A549 (cell line): Measurements from ENCODE around the gene EEFSEC. TPM values are rescaled to one million over a fixed set of nuclear protein-coding genes. Genes with fewer than 3 reads are reported as not detected.

Source experiments
- ATAC-seq, 2 experiments: fragments of 200-7000 bp in 1 of 2; fragments of >200 bp in 1 of 2; cut with Nextera tagmentation in 1 of 2; cut with Tn5 transposase in 1 of 2; 3 replicates each; pipeline versions ENCODE4 v1.8.0 to v1.9.1; 2018 to 2020; ENCODE audit warnings: mild to moderate bottlenecking in 1 of 2, moderate library complexity in 1 of 2
- CTCF ChIA-PET: fragments of 300-600 bp; sonication (Branson Sonifier 250); formaldehyde crosslinking; extraction: SDS; loops from one replicate; lab custom pipeline; 2021; ENCODE audit warnings: antibody characterized with exemption, inconsistent platforms; lab: Yijun Ruan, JAX
- POLR2A ChIA-PET: fragments of 350-600 bp; formaldehyde crosslinking; extraction: SDS; loops from one replicate; lab custom pipeline; 2021; ENCODE audit warnings: antibody characterized with exemption, inconsistent platforms; lab: Yijun Ruan, JAX
- DNase-seq, 2 experiments: peaks; one replicate each; pipeline versions ENCODE4 v3.0.0 to v3.0.0-alpha.2; 2011 to 2016; ENCODE audit warnings: low read depth in 1 of 2, low spot score in 1 of 2
- FAIRE-seq: peaks from 2 replicates; lab custom pipeline; 2011; peaks lifted over from hg19 to GRCh38; lab: Jason Lieb, UNC
- H3K27ac ChIP-seq, 2 experiments: fragments of >200 bp; sonication (Bioruptor Twin); formaldehyde crosslinking; 3 replicates each; pipeline ENCODE4 v1.5.1; 2016 to 2017
- H3K4me1 ChIP-seq: fragments of >200 bp; sonication (Bioruptor Twin); formaldehyde crosslinking; 3 replicates; pipeline ENCODE4 v1.6.1; 2016
- H3K4me2 ChIP-seq: fragments of >200 bp; sonication (Bioruptor Twin); formaldehyde crosslinking; 3 replicates; pipeline ENCODE4 v1.6.1; 2016
- H3K4me3 ChIP-seq: fragments of >200 bp; sonication (Bioruptor Twin); formaldehyde crosslinking; 3 replicates; pipeline ENCODE4 v1.5.1; 2016
- H3K9me3 ChIP-seq: fragments of >200 bp; sonication (Bioruptor Twin); formaldehyde crosslinking; 3 replicates; pipeline ENCODE4 v1.6.1; 2016
- CBX2 ChIP-seq: fragments of 200-600 bp; sonication (generic); IDR thresholded peaks from 2 replicates; pipeline ENCODE4 v1.6.1; 2016; ENCODE audit warnings: low read depth, mild to moderate bottlenecking, borderline replicate concordance
- CBX8 ChIP-seq: fragments of 200-600 bp; sonication (generic); IDR thresholded peaks from 2 replicates; pipeline ENCODE4 v1.6.1; 2016
- CHD4 ChIP-seq: fragments of 200-600 bp; sonication (generic); IDR thresholded peaks from 2 replicates; pipeline ENCODE4 v1.6.1; 2016; ENCODE audit warnings: antibody characterized with exemption, mild to moderate bottlenecking, borderline replicate concordance
- EHMT2 ChIP-seq: fragments of 200-600 bp; sonication (generic); IDR thresholded peaks from 2 replicates; pipeline ENCODE4 v1.6.1; 2016; ENCODE audit warnings: antibody characterized with exemption, low read depth, mild to moderate bottlenecking, moderate library complexity
- EP300 ChIP-seq, 2 experiments: fragments of >200 bp; sonication (Bioruptor Twin); formaldehyde crosslinking; IDR thresholded peaks; 2 replicates in 1 of 2; 3 replicates in 1 of 2; pipeline ENCODE4 v1.6.1; 2016 to 2017
- HDAC2 ChIP-seq: fragments of 200-600 bp; sonication (generic); IDR thresholded peaks from 2 replicates; pipeline ENCODE4 v1.6.1; 2016
- HEYL ChIP-seq: fragments of 250-450 bp; sonication (Bioruptor Pico); IDR thresholded peaks from 2 replicates; pipeline ENCODE4 v1.8.0; 2021; ENCODE audit warnings: mild to moderate bottlenecking, moderate library complexity
- HOXB13 ChIP-seq: fragments of 250-450 bp; sonication (Bioruptor Pico); IDR thresholded peaks from 2 replicates; pipeline ENCODE4 v1.5.0; 2020; ENCODE audit warnings: low read depth, mild to moderate bottlenecking, moderate library complexity
- JUN ChIP-seq, 2 experiments: fragments of >200 bp; sonication (Bioruptor Twin); formaldehyde crosslinking; IDR thresholded peaks; 2 replicates in 1 of 2; 3 replicates in 1 of 2; pipeline ENCODE4 v1.6.1; 2016 to 2017
- JUNB ChIP-seq: fragments of >200 bp; sonication (Bioruptor Twin); formaldehyde crosslinking; IDR thresholded peaks from 2 replicates; pipeline ENCODE4 v1.6.1; 2016
- MAFK ChIP-seq: fragments of 450-650 bp; IDR thresholded peaks from 2 replicates; pipeline ENCODE4 v1.6.1; 2014; ENCODE audit not compliant: partially characterized antibody
- MYC ChIP-seq: IDR thresholded peaks from 2 replicates; pipeline ENCODE4 v1.6.1; 2012; ENCODE audit warnings: mild to moderate bottlenecking, inconsistent platforms, low read length, improper control_type of control experiment, borderline replicate concordance
- NFE2L2 ChIP-seq: fragments of 150-350 bp; conservative IDR thresholded peaks from 2 replicates; pipeline ENCODE4 v1.6.1; 2014; ENCODE audit warnings: low read length
- POLR2A ChIP-seq: IDR thresholded peaks from 2 replicates; pipeline ENCODE4 v1.6.1; 2012; ENCODE audit warnings: mild to moderate bottlenecking, low read length
- REST ChIP-seq: fragments of 200-600 bp; sonication (generic); IDR thresholded peaks from 2 replicates; pipeline ENCODE4 v1.6.1; 2016; ENCODE audit warnings: antibody characterized with exemption, mild to moderate bottlenecking, moderate library complexity
- RFX5 ChIP-seq: fragments of 450-650 bp; IDR thresholded peaks from 2 replicates; pipeline ENCODE4 v1.7.1; 2014; ENCODE audit warnings: antibody characterized with exemption, mild to moderate bottlenecking, moderate library complexity
- SMC3 ChIP-seq: fragments of >200 bp; sonication (Bioruptor Twin); formaldehyde crosslinking; IDR thresholded peaks from 3 replicates; pipeline ENCODE4 v1.6.1; 2018; ENCODE audit warnings: inconsistent platforms
- USF2 ChIP-seq: fragments of 450-650 bp; IDR thresholded peaks from 2 replicates; pipeline ENCODE4 v1.6.1; 2014; ENCODE audit warnings: antibody characterized with exemption
- WGBS: methylation state at CpG from one replicate; pipeline ENCODE4 v1.1.6; 2017; ENCODE audit errors: missing lambda C conversion rate; 5-methylcytosine and 5-hydroxymethylcytosine counted together
- polyA plus RNA-seq, 4 experiments: library from polyadenylated mRNA; depleted of rRNA in 3 of 4; stranded (reverse); fragments of >200 nt; fragmentation: RNase III in 1 of 4; extraction: RNeasy Plus Mini Kit Qiagen cat#74134 plus additional on column Dnase treatment in 1 of 4; gene quantifications; 2 replicates in 3 of 4; 3 replicates in 1 of 4; pipeline ENCODE4 v1.2.3, GENCODE V29; 2011 to 2017
- TF ChIP-seq, protein P1 (sequence below): fragments of >200 bp; sonication (Bioruptor Twin); formaldehyde crosslinking; IDR thresholded peaks from 3 replicates; pipeline ENCODE4 v1.6.1; 2016
- TF ChIP-seq, protein P2 (sequence below): fragments of 250-450 bp; sonication (Bioruptor Pico); IDR thresholded peaks from 2 replicates; pipeline ENCODE4 v1.5.0; 2020; ENCODE audit warnings: low read depth, mild to moderate bottlenecking, moderate library complexity
- TF ChIP-seq, protein P3 (sequence below): fragments of 250-450 bp; sonication (Bioruptor Pico); IDR thresholded peaks from 2 replicates; pipeline ENCODE4 v1.5.0; 2021; ENCODE audit warnings: mild to moderate bottlenecking, moderate library complexity, borderline replicate concordance
- TF ChIP-seq, protein P4 (sequence below): IDR thresholded peaks from 2 replicates; pipeline ENCODE4 v1.6.1; 2012

Gene EEFSEC
- polyA plus RNA-seq, 2 of the 4 experiments (the other 2 are of a cell fraction) = 6.9 to 7.3 TPM

DNA sequence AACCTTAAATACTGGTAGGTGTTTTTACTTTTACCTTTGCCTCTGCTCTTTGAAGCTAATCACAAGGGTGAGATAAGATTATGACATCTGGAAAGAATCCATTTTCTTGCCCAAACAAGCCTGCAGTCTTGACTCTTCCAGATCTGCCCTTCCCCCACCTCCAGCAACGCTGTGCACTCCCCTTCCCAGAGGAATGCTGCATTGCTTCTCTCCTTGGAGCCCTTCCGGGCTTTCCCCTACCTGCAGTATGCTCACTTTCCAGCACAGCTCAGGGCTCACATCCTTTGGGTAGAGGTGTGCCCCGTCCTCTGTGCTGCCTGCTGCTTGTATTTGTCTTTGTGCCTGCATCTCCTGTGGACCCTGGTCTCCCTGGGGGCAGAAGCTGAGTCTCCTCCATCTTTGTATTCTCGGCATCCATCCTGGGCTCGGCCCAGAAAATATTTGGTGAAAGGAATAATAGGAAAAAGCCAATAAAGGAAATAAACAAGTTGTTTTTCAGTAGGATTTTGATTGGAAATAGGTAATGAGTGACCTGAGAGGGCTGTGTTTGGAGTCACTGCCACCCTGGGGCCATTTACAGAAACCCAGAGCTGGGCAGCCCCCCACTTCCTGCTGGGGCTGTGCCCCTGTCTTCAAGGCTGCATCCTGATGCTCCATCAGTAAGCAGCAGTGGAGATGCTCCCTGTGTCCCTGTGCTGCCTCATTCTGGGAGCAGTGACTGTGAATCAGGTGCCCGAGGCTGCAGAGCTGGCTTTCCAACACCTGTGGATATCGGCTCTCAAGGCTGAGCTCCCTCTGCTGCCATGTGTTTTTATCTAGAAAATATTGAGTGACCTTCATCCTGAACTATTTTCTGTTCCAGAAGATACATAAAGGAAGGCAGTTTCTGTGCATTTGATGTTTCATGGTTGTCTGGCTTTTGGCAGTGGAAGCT lies 117.5 kb downstream of the EEFSEC start:
- Histone ChIP-seq H3K4me3 (no peak overlapping the region), H3K4me1 (no peaks in the 10 kb centered on the region), H3K27ac (no peak overlapping the region), H3K4me2 (no peak overlapping the region), H3K9me3 (no peaks in the 10 kb centered on the region)
- DNase-seq = no peak
- ATAC-seq = no peak
- TF ChIP-seq CBX8 (no peak), RFX5 (no peak), HOXB13 (no peak), CBX2 (no peak), EP300 (IDR thresholded peaks at IDR 0.05) (no peak), HDAC2 (no peak), USF2 (no peak), POLR2A (no peak), SMC3 (no peak), JUN (IDR thresholded peaks at IDR 0.05) (no peak), EHMT2 (no peak), MYC (no peak), NFE2L2 (no peak), MAFK (no peak)
- TF ChIP-seq, protein P1, sequence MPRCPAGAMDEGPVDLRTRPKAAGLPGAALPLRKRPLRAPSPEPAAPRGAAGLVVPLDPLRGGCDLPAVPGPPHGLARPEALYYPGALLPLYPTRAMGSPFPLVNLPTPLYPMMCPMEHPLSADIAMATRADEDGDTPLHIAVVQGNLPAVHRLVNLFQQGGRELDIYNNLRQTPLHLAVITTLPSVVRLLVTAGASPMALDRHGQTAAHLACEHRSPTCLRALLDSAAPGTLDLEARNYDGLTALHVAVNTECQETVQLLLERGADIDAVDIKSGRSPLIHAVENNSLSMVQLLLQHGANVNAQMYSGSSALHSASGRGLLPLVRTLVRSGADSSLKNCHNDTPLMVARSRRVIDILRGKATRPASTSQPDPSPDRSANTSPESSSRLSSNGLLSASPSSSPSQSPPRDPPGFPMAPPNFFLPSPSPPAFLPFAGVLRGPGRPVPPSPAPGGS = no peak
- TF ChIP-seq, protein P2, sequence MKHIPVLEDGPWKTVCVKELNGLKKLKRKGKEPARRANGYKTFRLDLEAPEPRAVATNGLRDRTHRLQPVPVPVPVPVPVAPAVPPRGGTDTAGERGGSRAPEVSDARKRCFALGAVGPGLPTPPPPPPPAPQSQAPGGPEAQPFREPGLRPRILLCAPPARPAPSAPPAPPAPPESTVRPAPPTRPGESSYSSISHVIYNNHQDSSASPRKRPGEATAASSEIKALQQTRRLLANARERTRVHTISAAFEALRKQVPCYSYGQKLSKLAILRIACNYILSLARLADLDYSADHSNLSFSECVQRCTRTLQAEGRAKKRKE (CRISPR knock-in tag) = no peak
- ChIA-PET POLR2A (no interaction called here), CTCF (interaction anchor here (1.2 kb wide), 1 partner anchor 36 kb away, joined by 4 read pairs; no protein-coding TSS in a partner anchor)
- FAIRE-seq = no peak
- WGBS = 74% methylated on average over 7 of the region's 7 CpGs

DNA sequence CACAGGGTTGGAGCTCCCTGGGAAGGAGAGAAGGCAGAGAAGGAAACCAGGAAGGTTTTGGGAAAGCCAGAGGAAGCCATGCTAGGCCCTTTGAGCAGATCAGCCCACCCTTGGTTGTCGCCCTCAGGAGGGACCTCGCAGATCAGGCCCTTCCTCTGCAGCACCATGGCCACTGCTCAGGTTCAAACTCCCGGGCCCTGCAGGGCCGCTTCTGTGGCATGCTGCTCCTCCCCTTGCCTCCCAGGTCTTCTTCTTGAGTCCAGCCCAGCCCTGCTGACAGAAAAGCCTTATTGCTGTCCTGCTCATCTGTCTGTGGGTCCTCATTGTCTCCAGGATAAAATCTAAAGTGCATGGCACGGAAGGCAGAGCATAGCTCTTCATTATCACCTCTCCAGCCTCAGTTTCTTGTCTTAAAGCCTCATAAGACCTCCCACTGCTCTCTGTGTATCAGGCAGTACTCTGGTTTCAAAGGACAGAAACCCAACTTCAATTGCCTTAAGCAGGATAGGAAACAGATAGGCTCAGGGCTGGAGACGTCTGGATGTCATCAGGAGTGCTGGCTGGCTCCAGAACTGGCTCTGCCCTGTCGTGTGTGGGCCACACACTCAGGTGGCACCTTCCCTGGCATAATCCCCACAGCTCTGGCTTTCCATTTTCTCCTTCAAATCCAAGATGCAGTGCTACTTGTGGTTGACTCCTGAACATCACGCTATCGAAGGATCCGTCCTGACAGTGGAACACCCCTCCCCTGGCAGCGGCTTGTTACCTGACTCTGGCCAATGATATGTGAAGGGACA lies 118.5 kb downstream of the EEFSEC start:
- Histone ChIP-seq H3K4me3 (no peak overlapping the region), H3K4me1 (no peaks in the 10 kb centered on the region), H3K9me3 (no peaks in the 10 kb centered on the region), H3K27ac (no peak overlapping the region), H3K4me2 (no peak overlapping the region)
- TF ChIP-seq, protein P3, sequence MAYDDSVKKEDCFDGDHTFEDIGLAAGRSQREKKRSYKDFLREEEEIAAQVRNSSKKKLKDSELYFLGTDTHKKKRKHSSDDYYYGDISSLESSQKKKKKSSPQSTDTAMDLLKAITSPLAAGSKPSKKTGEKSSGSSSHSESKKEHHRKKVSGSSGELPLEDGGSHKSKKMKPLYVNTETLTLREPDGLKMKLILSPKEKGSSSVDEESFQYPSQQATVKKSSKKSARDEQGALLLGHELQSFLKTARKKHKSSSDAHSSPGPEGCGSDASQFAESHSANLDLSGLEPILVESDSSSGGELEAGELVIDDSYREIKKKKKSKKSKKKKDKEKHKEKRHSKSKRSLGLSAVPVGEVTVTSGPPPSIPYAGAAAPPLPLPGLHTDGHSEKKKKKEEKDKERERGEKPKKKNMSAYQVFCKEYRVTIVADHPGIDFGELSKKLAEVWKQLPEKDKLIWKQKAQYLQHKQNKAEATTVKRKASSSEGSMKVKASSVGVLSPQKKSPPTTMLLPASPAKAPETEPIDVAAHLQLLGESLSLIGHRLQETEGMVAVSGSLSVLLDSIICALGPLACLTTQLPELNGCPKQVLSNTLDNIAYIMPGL (CRISPR knock-in tag) = no peak
- TF ChIP-seq EP300 (IDR thresholded peaks at IDR 0.05) (no peak), JUNB (no peak), CHD4 (no peak), MYC (no peak), HEYL (CRISPR knock-in tag) (no peak), USF2 (no peak), HDAC2 (no peak), REST (no peak)
- TF ChIP-seq, protein P4, sequence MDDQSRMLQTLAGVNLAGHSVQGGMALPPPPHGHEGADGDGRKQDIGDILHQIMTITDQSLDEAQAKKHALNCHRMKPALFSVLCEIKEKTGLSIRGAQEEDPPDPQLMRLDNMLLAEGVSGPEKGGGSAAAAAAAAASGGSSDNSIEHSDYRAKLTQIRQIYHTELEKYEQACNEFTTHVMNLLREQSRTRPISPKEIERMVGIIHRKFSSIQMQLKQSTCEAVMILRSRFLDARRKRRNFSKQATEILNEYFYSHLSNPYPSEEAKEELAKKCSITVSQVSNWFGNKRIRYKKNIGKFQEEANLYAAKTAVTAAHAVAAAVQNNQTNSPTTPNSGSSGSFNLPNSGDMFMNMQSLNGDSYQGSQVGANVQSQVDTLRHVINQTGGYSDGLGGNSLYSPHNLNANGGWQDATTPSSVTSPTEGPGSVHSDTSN = no peak
- ChIA-PET POLR2A (no interaction called here), CTCF (interaction anchor here (1.2 kb wide), 1 partner anchor 18 kb away, joined by 3 read pairs; no protein-coding TSS in a partner anchor)
- FAIRE-seq (no peak), ATAC-seq (no peak), DNase-seq (no peak)
- WGBS = 85% methylated on average over 11 of the region's 11 CpGs
